Central memory CD8-positive, alpha-beta T cell (primary cell): ENCODE results near the gene NUP98.
"Not testable (repeated sequence)": the region's sequence is repeated elsewhere in the genome, so short reads cannot be mapped to it uniquely, and the experiment has no call there.

Source experiments
- ATAC-seq: fragments of 150-1000 bp; cut with Tn5 transposase; replicated peaks from 2 replicates; pipeline ENCODE4 v1.10.0; 2022; ENCODE audit warnings: mild to moderate bottlenecking, moderate FRiP score, moderate number of reproducible peaks; ENCODE audit not compliant: poor library complexity, severe bottlenecking; ENCODE audit errors: extremely low read depth
- DNase-seq, 2 donors: peaks; one replicate each; pipeline ENCODE4 v3.0.0; 2021; ENCODE audit warnings: low spot score in 2 of 2
- H3K27ac Mint-ChIP-seq: one replicate; pipeline ENCODE4 v1.8.0; 2022; ENCODE audit warnings: low read depth, mild to moderate bottlenecking, moderate library complexity, mixed read lengths
- H3K27me3 Mint-ChIP-seq: one replicate; pipeline ENCODE4 v1.8.0; 2022; ENCODE audit warnings: mixed read lengths
- H3K36me3 Mint-ChIP-seq: one replicate; pipeline ENCODE4 v1.8.0; 2022; ENCODE audit warnings: mild to moderate bottlenecking, moderate library complexity, mixed read lengths; ENCODE audit not compliant: insufficient read depth
- H3K4me1 Mint-ChIP-seq: one replicate; pipeline ENCODE4 v1.8.0; 2022; ENCODE audit warnings: mixed read lengths
- H3K4me3 Mint-ChIP-seq: one replicate; pipeline ENCODE4 v1.8.0; 2022; ENCODE audit warnings: mild to moderate bottlenecking, moderate library complexity, mixed read lengths
- H3K9me3 Mint-ChIP-seq: one replicate; pipeline ENCODE4 v1.8.0; 2022; ENCODE audit warnings: mixed read lengths

The NUP98 gene

GRCh38 chr11:3807909-3808860 is 10.8 kb upstream of the NUP98 start, which contains the start of gene PGAP2:
Gene PGAP2 (plus strand): TSS chr11:3808560. CDS start chr11:3811260, 2,700 bp downstream.
- Mint-ChIP-seq H3K4me1 (peaks cover 24% of the 10 kb centered on the region), H3K27ac (peak within 1 kb of the TSS; percentile 79), H3K9me3 (no peaks in the 10 kb centered on the region), H3K27me3 (no peaks in the 10 kb centered on the region), H3K36me3 (peaks cover 2% of the 10 kb centered on the region), H3K4me3 (peak within 1 kb of the TSS; percentile 99)
- peak; percentile 63 for ATAC-seq
- peak; percentile 24 to 33 for DNase-seq

DNA sequence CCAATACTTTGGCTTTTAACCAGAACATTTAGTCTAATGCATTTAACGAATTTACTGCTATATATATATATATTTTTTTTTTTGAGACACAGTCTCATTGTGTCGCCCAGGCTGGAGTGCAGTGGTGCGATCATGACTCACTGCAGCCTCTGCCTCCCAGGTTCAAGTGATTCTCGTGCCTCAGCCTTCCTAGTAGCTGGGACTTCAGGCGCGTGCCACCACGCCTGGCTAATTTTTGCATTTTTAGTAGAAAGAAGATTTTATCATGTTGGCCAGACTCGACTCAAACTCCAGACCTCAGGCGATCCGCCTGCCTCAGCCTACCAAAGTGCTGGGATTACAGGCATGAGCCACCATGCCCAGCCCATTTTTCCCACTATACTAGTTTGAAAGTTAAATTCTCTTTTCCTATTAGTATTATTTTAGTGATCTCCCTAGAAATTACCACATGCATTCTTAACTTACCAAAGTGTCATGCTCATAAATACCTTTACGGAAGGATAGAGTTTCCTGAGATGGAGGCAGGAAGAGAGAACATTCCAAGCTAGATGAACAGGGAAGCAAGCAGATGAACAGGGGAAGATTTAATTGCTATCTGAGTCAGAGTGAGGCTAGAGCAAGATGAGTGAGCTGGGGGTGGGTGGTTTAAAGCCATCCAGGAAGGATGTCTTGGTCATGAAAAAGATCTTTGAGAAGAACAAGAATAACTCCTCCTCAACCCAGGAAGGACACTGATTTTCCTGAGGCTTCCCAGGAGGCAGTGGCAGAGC is 6.6 kb upstream of the NUP98 start:
- Mint-ChIP-seq H3K27ac (no peak overlapping the region), H3K9me3 (no peaks in the 10 kb centered on the region), H3K36me3 (peaks cover 2% of the 10 kb centered on the region), H3K4me1 (peaks cover 15% of the 10 kb centered on the region), H3K4me3 (no peak overlapping the region), H3K27me3 (no peaks in the 10 kb centered on the region)
- no peak for DNase-seq
- ATAC-seq = no peak

DNA sequence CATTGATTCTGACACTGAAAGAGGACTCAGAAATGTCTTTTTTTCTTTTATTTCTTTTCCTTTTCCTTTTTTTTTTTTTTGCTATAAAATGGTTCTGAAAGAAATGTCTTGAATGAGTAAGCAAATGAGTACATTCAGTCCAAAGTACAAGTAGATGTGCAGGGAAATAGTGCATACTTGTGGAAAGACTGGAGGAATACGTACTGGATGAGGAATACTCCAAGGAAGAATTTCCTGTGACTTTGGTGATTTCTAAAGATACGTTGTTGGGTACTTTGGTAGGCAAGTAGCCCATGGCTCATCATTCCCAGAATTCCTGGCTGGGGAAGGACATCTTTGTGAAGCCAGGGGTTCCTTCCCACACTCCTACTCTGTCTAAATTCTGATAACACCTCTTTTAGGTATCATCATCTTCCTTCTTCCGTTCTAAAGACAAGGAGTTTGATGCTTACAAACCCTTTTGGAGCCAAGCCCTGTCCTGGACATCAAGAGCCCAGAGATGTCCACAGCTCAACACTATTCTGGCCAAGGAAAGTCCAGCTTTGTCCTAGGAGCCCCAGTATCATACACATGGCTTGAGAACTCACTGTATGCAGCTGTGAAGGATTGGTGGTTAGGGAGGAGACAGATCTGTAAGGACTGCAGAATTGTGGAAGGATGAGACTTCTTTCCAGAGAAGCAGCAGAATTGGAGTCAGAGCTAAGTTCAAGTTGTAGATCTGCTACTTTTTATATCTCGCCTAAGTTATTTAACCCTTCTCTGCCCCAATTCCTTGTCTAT is 4.8 kb upstream of the NUP98 start:
- H3K27ac Mint-ChIP-seq = no peak overlapping the region

DNA sequence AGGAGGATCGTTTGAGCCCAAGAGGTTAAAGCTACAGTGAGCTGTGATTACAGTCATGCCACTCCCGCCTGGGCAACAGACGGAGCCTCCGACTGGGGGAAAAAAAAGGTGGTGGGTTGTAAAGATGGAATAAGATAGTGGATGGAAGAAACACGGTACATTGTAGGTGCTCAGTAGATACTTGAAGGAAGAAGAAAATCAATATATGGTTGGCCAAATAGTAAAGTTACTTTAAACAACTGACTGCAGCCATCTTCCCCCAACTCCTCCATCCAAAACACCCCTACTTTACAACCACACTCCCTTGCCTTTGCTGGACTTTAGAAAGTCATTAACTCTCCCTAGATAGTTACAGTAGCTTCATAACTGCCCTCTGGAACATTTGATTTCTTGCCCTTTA is 2.5 kb upstream of the NUP98 start:
- Mint-ChIP-seq H3K27me3 (no peaks in the 10 kb centered on the region), H3K4me3 (no peak overlapping the region), H3K9me3 (no peaks in the 10 kb centered on the region), H3K27ac (no peak overlapping the region), H3K4me1 (peaks cover 26% of the 10 kb centered on the region), H3K36me3 (peaks cover 23% of the 10 kb centered on the region)
- no peak for DNase-seq
- no peak for ATAC-seq

More for the DNA sequence above, 4.8 kb upstream of the NUP98 start:
- H3K27me3 Mint-ChIP-seq = no peaks in the 10 kb centered on the region
- no peak overlapping the region for H3K4me3 Mint-ChIP-seq
- DNase-seq (no peak), ATAC-seq (no peak)
- peaks cover 13% of the 10 kb centered on the region for H3K36me3 Mint-ChIP-seq
- H3K9me3 Mint-ChIP-seq = no peaks in the 10 kb centered on the region
- H3K4me1 Mint-ChIP-seq = peaks cover 6% of the 10 kb centered on the region

- no peak for DNase-seq
- Mint-ChIP-seq H3K4me3 (peak overlapping the region; percentile 93), H3K4me1 (peaks cover 34% of the 10 kb centered on the region), H3K27me3 (no peaks in the 10 kb centered on the region), H3K27ac (peak overlapping the region; percentile 99), H3K36me3 (peaks cover 29% of the 10 kb centered on the region), H3K9me3 (no peaks in the 10 kb centered on the region)
- no peak for ATAC-seq
These were observed 1.8 kb upstream of the NUP98 start for GRCh38 chr11:3799143-3799542.

DNA sequence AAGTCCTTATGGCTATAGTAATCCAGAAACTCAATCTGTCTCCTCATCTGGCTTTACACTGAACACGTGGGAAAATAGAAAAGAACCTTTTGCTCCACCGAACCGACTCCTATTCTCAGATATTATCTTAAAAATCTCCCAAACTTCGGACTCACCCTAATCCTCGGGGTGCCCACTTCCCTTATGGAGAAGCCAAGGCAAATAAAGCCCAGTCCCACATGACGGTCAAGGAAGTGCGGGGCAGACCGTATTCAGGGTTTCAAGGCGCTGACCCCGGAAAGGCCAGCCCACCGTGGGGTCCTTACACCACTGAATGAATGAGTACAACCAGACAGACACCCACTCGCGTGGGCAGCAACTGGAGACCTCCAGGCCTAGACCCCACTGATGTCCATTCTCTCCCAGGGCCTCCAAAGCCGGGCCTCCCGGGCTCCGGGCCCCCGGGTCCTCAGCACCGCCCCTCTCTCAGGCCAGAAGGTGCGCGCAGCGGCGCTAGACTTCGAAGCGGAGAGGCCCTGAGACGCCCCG is 489 bp downstream of the NUP98 start:
- ATAC-seq = peak; percentile 39
- H3K36me3 Mint-ChIP-seq = peaks cover 41% of the 10 kb centered on the region
- H3K4me1 Mint-ChIP-seq = peaks cover 42% of the 10 kb centered on the region

GRCh38 chr11:3796346-3796745 is 1.0 kb downstream of the NUP98 start:
- H3K27ac Mint-ChIP-seq = peak overlapping the region; percentile 99
- H3K4me3 Mint-ChIP-seq = peak overlapping the region; percentile 93
- no peaks in the 10 kb centered on the region for H3K27me3 Mint-ChIP-seq
- peaks cover 42% of the 10 kb centered on the region for H3K4me1 Mint-ChIP-seq
- no peak for DNase-seq
- no peak for ATAC-seq
- H3K9me3 Mint-ChIP-seq = no peaks in the 10 kb centered on the region
- peaks cover 46% of the 10 kb centered on the region for H3K36me3 Mint-ChIP-seq

More for the DNA sequence above, 489 bp downstream of the NUP98 start:
- Mint-ChIP-seq H3K4me3 (peak overlapping the region; percentile 93), H3K27ac (peak overlapping the region; percentile 99), H3K27me3 (no peaks in the 10 kb centered on the region), H3K9me3 (no peaks in the 10 kb centered on the region)
- no peak for DNase-seq

DNA sequence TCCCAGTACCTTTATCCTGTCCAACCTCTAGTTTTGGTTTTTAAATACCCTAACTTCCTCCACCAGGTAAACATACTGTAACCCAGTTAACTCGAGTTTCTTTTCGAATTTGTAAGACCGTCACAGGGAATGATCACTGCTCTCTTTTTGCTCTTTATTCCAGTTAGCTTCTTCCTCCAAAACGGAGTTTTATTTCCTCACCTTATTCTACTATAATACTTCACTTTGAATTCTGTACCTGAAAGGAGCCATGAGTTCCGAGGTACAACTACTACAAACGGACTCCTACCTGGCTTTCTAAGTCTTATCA is 1.4 kb downstream of the NUP98 start:
- peak overlapping the region; percentile 93 for H3K4me3 Mint-ChIP-seq
- peaks cover 42% of the 10 kb centered on the region for H3K4me1 Mint-ChIP-seq
- H3K9me3 Mint-ChIP-seq = no peaks in the 10 kb centered on the region
- ATAC-seq (no peak), DNase-seq (no peak)
- H3K27ac Mint-ChIP-seq = peak overlapping the region; percentile 99
- H3K27me3 Mint-ChIP-seq = no peaks in the 10 kb centered on the region
- peaks cover 49% of the 10 kb centered on the region for H3K36me3 Mint-ChIP-seq

- Mint-ChIP-seq H3K27ac (peak overlapping the region; percentile 99), H3K4me1 (peaks cover 44% of the 10 kb centered on the region), H3K36me3 (peaks cover 52% of the 10 kb centered on the region), H3K9me3 (no peaks in the 10 kb centered on the region), H3K27me3 (no peaks in the 10 kb centered on the region), H3K4me3 (peak overlapping the region; percentile 93)
- DNase-seq (no peak), ATAC-seq (no peak)
These were observed 2.0 kb downstream of the NUP98 start for GRCh38 chr11:3795131-3796001.

GRCh38 chr11:3794387-3794786 is 3.0 kb downstream of the NUP98 start:
- not testable (repeated sequence) for H3K27me3 Mint-ChIP-seq, H3K9me3 Mint-ChIP-seq, H3K27ac Mint-ChIP-seq, DNase-seq, H3K4me3 Mint-ChIP-seq, ATAC-seq
- Mint-ChIP-seq H3K36me3 (peaks cover 56% of the 10 kb centered on the region), H3K4me1 (peaks cover 53% of the 10 kb centered on the region)

- Mint-ChIP-seq H3K4me3 (no peak overlapping the region), H3K27me3 (no peaks in the 10 kb centered on the region), H3K36me3 (peaks cover 27% of the 10 kb centered on the region), H3K4me1 (peaks cover 63% of the 10 kb centered on the region), H3K27ac (peak overlapping the region; percentile 95), H3K9me3 (no peaks in the 10 kb centered on the region)
- no peak for DNase-seq
- ATAC-seq = no peak
These were observed 10.4 kb downstream of the NUP98 start for GRCh38 chr11:3786781-3787428.
